ENCODE data around the gene ZNF860.
"Not testable (repeated sequence)": the region's sequence is repeated elsewhere in the genome, so short reads cannot be mapped to it uniquely, and the experiment has no call there.

The ZNF860 gene

GRCh38 chr3:32000877-32001276 is 19.3 kb downstream of the ZNF860 start:
- DNase-seq, result no peak

- no peak for DNase-seq
Measured at GRCh38 chr3:32002561-32003368, 21.2 kb downstream of the ZNF860 start.

GRCh38 chr3:32003380-32003779 is 21.8 kb downstream of the ZNF860 start:
- no peak for DNase-seq

GRCh38 chr3:32004113-32004765 is 22.7 kb downstream of the ZNF860 start:
- DNase-seq, result peak in 1 of 2 experiments; percentile 4

GRCh38 chr3:32009101-32009500 is 27.6 kb downstream of the ZNF860 start:
- no peak for DNase-seq

GRCh38 chr3:32009957-32010356 is 28.4 kb downstream of the ZNF860 start:
- DNase-seq, result no peak

GRCh38 chr3:32010699-32011098 is 29.1 kb downstream of the ZNF860 start:
- not testable (repeated sequence) for DNase-seq

GRCh38 chr3:32015638-32016037 is 34.1 kb downstream of the ZNF860 start:
- DNase-seq, result not testable (repeated sequence)

GRCh38 chr3:32017286-32017685 is 35.7 kb downstream of the ZNF860 start:
- DNase-seq, result no peak

GRCh38 chr3:32018757-32019564 is 37.4 kb downstream of the ZNF860 start:
- peak; percentile 7 to 47 for DNase-seq

GRCh38 chr3:32021155-32021554 is 39.6 kb downstream of the ZNF860 start:
- DNase-seq, result no peak

- no peak for DNase-seq
Measured at GRCh38 chr3:32021748-32022147, 40.2 kb downstream of the ZNF860 start.

GRCh38 chr3:32022947-32023346 is 41.4 kb downstream of the ZNF860 start:
- no peak for DNase-seq

GRCh38 chr3:32026593-32026992 is 45.0 kb downstream of the ZNF860 start:
- DNase-seq, result no peak

GRCh38 chr3:32037932-32038267 is 56.4 kb downstream of the ZNF860 start:
- DNase-seq, result no peak

GRCh38 chr3:32041316-32041715 is 59.8 kb downstream of the ZNF860 start:
- no peak for DNase-seq
